Measurements from ENCODE around the gene WASHC2A.
"Not testable (repeated sequence)": the region's sequence is repeated elsewhere in the genome, so short reads cannot be mapped to it uniquely, and the experiment has no call there.

Gene WASHC2A, protein sequence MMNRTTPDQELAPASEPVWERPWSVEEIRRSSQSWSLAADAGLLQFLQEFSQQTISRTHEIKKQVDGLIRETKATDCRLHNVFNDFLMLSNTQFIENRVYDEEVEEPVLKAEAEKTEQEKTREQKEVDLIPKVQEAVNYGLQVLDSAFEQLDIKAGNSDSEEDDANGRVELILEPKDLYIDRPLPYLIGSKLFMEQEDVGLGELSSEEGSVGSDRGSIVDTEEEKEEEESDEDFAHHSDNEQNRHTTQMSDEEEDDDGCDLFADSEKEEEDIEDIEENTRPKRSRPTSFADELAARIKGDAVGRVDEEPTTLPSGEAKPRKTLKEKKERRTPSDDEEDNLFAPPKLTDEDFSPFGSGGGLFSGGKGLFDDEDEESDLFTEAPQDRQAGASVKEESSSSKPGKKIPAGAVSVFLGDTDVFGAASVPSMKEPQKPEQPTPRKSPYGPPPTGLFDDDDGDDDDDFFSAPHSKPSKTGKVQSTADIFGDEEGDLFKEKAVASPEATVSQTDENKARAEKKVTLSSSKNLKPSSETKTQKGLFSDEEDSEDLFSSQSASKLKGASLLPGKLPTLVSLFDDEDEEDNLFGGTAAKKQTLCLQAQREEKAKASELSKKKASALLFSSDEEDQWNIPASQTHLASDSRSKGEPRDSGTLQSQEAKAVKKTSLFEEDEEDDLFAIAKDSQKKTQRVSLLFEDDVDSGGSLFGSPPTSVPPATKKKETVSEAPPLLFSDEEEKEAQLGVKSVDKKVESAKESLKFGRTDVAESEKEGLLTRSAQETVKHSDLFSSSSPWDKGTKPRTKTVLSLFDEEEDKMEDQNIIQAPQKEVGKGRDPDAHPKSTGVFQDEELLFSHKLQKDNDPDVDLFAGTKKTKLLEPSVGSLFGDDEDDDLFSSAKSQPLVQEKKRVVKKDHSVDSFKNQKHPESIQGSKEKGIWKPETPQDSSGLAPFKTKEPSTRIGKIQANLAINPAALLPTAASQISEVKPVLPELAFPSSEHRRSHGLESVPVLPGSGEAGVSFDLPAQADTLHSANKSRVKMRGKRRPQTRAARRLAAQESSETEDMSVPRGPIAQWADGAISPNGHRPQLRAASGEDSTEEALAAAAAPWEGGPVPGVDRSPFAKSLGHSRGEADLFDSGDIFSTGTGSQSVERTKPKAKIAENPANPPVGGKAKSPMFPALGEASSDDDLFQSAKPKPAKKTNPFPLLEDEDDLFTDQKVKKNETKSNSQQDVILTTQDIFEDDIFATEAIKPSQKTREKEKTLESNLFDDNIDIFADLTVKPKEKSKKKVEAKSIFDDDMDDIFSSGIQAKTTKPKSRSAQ (N-terminal part only)

DNA sequence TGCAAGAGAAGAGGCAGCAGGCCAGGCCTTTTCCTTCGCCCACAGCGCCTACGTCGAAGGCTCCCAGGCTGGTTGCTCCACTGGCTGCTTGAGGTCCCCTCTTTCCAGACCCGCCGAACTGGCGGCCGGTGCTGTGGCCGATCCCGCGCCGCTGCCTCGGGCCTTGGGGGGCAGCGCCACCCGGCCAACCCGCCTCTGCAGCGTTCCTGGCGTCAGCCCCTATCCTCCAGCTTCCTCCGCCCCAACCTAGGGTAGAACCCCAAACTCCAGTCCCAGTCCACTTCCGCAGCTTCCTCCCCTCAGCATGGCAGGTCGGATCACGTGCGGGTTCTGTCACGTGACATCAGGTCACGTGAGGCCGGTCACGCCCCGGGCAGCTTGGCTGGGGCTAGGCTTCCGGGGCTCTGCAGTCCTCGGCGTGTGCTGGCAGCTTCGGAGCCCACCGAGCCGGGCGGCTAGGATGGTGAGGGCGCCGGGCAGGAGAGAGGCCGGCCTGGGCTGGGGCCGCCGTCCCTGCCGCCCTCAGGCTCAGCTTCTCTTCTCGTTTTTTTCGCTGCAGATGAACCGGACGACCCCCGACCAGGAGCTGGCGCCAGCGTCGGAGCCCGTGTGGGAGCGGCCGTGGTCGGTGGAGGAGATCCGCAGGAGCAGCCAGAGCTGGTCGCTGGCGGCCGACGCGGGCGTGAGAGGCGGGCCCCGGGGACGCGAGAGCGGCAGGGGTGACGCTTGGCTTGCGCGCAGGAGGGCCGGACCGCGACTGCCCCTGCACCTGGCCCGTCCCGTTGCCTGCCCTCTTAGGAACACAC lies at the start of gene WASHC2A:
WASHC2A (plus strand) TSS at position 409 of the 806 bp plus-strand sequence; CDS start at position 461, 52 bp downstream.
- DNase-seq (ENCODE audit: extremely low spot score): peak; percentile 59
- POLR2A ChIA-PET, CTCF ChIA-PET: not testable (repeated sequence)
- peak; percentile 94 for TF ChIP-seq L3MBTL2 (conservative IDR thresholded peaks at IDR 0.05)
- TF ChIP-seq ELF4 (IDR thresholded peaks at IDR 0.05): peak; percentile 30; the same call in 1 of the 2 replicates
- TF ChIP-seq BHLHE40 (IDR thresholded peaks at IDR 0.05; ENCODE audit: borderline replicate concordance): peak; percentile 30; the same call in 1 of the 2 replicates
- TF ChIP-seq NFRKB (IDR thresholded peaks at IDR 0.05): peak; percentile 58; the same call in 1 of the 2 replicates

DNA sequence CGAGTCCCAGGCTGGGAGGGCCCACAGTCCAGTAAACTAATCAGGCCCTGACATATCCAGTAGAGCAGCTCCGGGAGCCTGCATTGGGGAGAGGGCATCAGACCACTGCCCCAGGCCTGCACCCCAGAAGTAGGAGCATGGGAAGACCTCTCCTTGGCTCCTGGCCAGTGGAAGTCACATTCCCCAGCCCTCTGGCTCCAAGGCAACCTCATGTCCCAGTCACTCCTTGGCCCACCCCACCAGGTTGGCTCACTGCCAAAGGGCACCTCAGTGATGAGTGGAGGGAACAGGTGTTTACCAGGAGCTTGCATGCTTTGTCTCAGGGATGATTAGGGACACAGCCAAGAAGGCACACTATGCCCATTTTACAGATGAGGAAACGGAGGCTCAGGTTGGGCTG lies 48.5 kb upstream of the WASHC2A start:
- CTCF ChIA-PET; DNase-seq (ENCODE audit: extremely low spot score); POLR2A ChIA-PET: not testable (repeated sequence)

DNA sequence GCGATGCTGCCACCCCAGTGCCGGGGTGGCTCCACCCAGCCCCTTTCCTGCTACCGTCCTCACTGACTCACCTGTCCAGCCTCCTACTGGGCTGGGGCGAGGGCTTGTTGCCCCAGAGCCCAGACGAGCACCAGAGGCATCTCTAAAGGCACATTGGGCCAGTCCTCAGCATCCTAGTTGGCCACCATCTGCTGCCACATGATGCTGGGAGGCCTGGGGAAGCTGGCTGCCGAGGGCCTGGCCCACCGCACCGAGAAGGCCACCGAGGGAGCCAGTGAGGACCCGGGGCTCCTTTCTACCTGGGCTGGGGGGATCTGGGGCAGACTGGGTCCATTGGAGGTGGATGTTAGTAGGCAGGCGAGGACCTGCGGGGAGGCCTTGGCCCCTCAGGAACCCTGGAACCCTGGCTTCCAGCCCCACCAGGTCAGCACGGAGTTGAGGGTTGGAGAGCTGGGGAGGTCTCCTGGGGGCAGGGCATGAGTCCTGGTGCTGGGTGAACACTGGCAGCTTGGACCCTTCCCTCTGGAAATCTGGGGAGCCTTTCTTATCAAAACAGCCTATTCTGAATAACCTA lies 47.2 kb upstream of the WASHC2A start:
- CTCF ChIA-PET; DNase-seq (ENCODE audit: extremely low spot score); POLR2A ChIA-PET: not testable (repeated sequence)

DNA sequence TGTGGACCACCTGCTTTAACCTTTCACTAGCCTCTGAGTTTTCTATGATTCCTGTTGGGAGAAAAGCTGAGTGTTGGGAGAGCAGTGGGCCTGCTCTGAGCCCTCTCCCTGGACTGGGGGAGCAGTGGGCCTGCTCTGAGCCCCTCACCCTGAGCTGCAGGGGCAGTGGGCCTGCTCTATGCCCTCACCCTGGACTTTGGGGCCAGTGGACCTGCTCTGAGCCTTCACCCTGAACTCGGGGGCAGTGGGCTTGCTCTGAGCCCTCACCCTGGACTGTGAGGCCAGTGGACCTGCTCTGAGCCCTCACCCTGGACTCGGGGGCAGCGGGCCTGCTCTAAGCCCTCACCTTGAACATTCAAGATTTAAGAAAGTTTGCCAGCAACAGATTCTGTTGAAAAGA lies 46.1 kb upstream of the WASHC2A start:
- TF ChIP-seq BHLHE40 (IDR thresholded peaks at IDR 0.05; ENCODE audit: borderline replicate concordance): no peak
- TF ChIP-seq ARNT (IDR thresholded peaks at IDR 0.05): no peak
- TF ChIP-seq FOXK2 (IDR thresholded peaks at IDR 0.05): no peak
- no peak for TF ChIP-seq LEF1 (IDR thresholded peaks at IDR 0.05; ENCODE audit: borderline replicate concordance)
- ChIA-PET CTCF (no interaction called here), POLR2A (no interaction called here)
- DNase-seq (ENCODE audit: extremely low spot score): no peak

DNA sequence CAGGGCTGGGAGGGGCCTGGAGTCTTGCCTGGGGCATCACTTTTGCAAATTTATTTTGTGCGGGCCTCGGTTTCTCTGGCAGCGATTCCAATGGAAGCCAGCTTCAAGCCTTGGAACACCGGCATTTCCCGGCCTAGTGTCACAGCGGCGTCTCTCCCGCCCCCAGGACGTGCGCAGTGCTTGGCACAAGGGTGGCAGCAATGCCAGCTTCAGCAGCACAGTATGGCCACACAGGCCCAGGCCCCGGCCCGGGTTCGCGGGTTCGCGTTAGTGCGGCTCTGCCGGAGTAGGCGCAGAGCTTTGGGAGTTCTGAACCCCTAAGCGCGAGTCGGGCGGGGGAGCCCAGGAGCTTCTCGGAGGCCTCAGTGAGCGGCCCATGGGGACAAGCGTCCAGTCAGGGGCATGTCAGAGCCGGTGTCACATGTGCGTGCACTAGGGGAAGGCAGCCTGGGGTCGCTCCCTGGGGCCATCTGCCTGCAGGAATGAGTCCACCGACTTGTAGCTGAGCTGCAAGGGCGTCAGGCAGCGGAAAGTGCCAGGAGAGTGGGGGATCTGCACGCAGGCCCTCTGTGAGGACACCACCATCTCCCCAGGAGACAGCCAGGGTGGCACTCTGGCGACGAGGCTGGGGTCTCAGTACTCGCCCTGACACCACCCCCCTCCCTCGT lies 42.9 kb upstream of the WASHC2A start:
- DNase-seq (ENCODE audit: extremely low spot score); CTCF ChIA-PET: not testable (repeated sequence)

DNA sequence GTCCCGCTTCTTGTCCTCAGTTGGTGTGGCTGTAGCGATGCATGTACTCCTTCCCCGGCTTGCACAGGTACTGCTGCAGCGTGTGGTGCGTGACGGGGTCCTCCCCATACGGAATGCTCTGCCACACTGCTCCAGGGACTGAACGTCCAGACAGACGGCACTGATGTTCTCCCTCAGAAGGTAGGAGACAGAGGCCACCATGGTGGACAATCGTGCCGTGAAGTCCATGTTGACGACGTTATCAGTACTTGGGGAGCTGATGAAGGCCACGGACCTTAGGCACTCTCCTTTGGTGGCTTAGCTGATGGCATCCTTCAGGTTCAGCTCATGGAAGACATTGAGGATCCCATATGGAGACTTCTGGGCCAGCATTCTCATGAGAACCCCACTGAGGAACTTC lies 42.1 kb upstream of the WASHC2A start:
- CTCF ChIA-PET: no interaction called here
- DNase-seq (ENCODE audit: extremely low spot score): no peak
- TF ChIP-seq TARDBP (IDR thresholded peaks at IDR 0.05) (no peak), NFRKB (IDR thresholded peaks at IDR 0.05) (no peak), ARNT (IDR thresholded peaks at IDR 0.05) (no peak), SUZ12 (IDR thresholded peaks at IDR 0.05) (no peak), BHLHE40 (IDR thresholded peaks at IDR 0.05; ENCODE audit: borderline replicate concordance) (no peak), ELF4 (IDR thresholded peaks at IDR 0.05) (no peak), SP1 (IDR thresholded peaks at IDR 0.05) (no peak), FOXK2 (IDR thresholded peaks at IDR 0.05) (no peak), ZNF384 (IDR thresholded peaks at IDR 0.05) (no peak), CTBP1 (IDR thresholded peaks at IDR 0.05; ENCODE audit: borderline replicate concordance) (no peak)
- TF ChIP-seq, protein P1, sequence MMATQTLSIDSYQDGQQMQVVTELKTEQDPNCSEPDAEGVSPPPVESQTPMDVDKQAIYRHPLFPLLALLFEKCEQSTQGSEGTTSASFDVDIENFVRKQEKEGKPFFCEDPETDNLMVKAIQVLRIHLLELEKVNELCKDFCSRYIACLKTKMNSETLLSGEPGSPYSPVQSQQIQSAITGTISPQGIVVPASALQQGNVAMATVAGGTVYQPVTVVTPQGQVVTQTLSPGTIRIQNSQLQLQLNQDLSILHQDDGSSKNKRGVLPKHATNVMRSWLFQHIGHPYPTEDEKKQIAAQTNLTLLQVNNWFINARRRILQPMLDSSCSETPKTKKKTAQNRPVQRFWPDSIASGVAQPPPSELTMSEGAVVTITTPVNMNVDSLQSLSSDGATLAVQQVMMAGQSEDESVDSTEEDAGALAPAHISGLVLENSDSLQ (IDR thresholded peaks at IDR 0.05): no peak
- POLR2A ChIA-PET: no interaction called here

More for the DNA sequence above, 42.9 kb upstream of the WASHC2A start:
- POLR2A ChIA-PET: not testable (repeated sequence)

DNA sequence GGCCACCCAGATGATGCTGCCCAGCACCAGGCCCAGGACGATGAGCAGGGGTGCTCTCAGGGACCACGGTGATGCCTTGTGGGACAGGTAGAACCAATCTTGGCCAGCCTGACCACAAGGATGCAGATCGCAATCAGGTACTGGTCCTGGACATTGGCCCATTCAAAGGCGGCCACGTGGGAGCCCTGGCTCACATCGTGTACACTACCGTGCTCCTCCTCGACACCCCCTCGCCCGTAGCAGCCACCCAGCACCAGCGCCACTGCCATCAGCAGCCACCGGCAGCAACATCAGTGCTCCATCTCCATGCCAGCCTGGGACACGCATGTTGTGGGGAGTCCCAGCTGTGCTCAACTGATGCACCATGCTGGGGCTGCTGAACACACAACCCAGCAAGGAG lies 40.6 kb upstream of the WASHC2A start:
- TF ChIP-seq ARNT (IDR thresholded peaks at IDR 0.05) (no peak), ZNF384 (IDR thresholded peaks at IDR 0.05) (no peak), CTBP1 (IDR thresholded peaks at IDR 0.05; ENCODE audit: borderline replicate concordance) (no peak), LEF1 (IDR thresholded peaks at IDR 0.05; ENCODE audit: borderline replicate concordance) (no peak), FOXM1 (IDR thresholded peaks at IDR 0.05; ENCODE audit: borderline replicate concordance) (no peak)
- TF ChIP-seq, protein P1 (IDR thresholded peaks at IDR 0.05): no peak
- ChIA-PET POLR2A (no interaction called here), CTCF (no interaction called here)
- DNase-seq (ENCODE audit: extremely low spot score): no peak
